DND-41 (cell line): ENCODE results near the gene TET2.

Source experiments
- CTCF ChIP-seq: IDR thresholded peaks from 2 replicates; pipeline ENCODE4 v1.5.1; 2012; ENCODE audit warnings: borderline replicate concordance, low read length, moderate library complexity, mild to moderate bottlenecking; ENCODE audit not compliant: poor library complexity, severe bottlenecking; ENCODE audit errors: extremely low read depth
- EZH2 ChIP-seq: IDR thresholded peaks from 3 replicates; pipeline ENCODE4 v1.6.1; 2012; ENCODE audit warnings: borderline replicate concordance, low read depth, mild to moderate bottlenecking, moderate library complexity, low read length, inconsistent platforms; ENCODE audit not compliant: severe bottlenecking

- TF ChIP-seq EZH2 (no peak), CTCF (no peak)
These were observed 3.8 kb downstream of the TET2 start for GRCh38 chr4:105150503-105150902.
